Endometrial microvascular endothelial cells (primary cell): Measurements from ENCODE around the gene C22orf39. TPM values are rescaled to one million over a fixed set of nuclear protein-coding genes. Genes with fewer than 3 reads are reported as not detected.

Source experiments
- in situ Hi-C: cut with HindIII; loops from 2 replicates; pipeline ENCODE4 v1.10.0; 2017; ENCODE audit warnings: low sequenced_read_pairs, low pct_unique_long_range_greater_than_20kb; ENCODE audit errors: inconsistent ontology term
- total RNA-seq: library from RNA; depleted of rRNA; stranded (reverse); fragments of >200 nt; gene quantifications from one replicate; pipeline ENCODE4 v1.2.3, GENCODE V29; 2015; ENCODE audit errors: inconsistent ontology term

The C22orf39 gene
- total RNA-seq, 1 donor from 2014 or later, result 46.5 TPM

DNA sequence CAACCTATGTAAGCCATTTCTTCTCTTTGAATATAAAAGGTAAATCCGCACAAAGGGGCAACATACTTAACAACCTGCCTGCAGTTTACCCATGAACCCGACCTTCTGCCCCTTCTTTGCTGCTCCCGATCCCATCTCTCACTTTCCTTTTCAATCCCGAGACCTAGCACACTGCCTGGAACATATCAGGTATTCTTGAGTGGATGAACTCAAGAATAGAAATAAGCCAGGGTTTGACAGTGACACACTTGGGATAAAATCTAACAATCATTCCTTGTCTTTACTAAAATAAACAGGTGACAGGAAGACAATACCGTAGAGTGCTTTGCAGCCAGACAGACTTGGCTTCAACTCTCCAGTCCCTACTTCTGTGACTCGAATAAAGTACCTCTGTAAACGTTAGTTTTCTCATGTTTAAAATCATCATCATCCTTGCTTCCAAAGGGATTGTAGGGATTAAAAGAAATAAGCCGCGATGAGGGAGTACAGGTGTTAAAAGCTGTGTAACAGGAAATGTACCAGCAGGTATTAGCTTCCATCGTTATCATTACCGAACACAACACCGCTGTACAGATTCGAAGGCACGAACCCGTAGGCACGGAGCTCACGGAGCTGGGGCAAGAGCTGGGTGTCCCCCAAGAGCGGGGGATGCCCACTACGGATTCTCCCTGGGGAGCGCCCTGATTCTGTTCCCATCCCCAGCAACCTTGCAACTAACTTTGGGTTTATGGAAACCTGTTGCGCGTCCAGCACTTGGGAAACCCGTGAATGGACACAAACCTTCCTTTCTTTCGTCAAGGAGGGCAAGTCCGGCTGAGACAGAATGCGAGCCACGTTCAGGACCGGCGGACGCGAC, 30.8 kb upstream of the C22orf39 start:
- in situ Hi-C loops, result no loop called here

DNA sequence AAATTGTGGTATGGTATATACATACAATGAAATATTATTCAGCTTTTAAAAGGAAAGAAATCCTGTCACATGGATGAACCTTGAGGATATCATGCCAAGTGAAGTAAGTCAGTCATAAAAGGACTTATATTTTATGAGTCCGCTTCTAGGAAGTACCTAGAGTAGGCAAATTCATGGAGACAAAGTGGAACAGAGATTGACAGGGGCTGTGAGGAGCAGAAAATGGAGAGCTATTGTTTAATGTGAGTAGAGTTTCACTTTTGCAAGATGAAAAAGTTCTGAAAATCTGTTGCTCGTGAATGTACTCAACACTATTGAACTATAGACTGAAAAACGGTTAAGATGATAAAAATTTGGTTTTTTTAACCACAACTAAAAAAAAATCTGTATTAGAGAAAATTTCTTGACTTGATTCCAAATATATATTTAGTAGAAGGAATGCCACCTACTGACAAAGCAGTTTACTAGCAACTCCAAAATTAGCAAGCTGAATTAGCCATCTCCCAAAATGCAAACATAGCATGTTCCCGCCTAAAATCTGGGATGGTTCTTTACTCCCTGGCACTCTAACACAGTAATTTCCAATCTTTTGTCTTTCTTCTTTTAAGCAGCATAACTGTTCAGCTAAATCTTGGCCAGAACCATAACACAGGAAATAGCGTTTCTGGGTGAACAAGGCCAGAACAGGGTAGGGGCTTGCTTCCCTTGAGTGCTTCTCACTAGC, 30.0 kb upstream of the C22orf39 start:
- in situ Hi-C loops, result no loop called here

DNA sequence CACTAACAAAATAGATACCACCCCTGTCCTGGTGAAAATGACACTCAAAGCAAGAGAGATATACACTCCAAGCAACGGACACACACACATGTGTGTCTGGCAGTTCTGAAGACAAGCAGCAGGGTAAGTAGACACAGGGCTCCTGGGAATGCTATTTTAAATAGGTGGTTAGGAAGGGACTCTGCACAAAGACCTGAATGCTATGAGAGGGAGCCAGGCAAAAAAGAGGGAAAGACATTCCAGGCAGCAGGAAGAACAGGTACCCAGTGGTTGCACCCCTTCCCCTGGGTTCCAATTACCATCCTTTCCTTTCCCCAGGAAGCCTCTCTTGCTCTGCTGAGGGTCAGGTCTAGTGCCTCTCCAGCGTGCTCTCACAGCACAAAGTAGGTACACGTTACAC, 28.5 kb upstream of the C22orf39 start:
- in situ Hi-C loops, result no loop called here

DNA sequence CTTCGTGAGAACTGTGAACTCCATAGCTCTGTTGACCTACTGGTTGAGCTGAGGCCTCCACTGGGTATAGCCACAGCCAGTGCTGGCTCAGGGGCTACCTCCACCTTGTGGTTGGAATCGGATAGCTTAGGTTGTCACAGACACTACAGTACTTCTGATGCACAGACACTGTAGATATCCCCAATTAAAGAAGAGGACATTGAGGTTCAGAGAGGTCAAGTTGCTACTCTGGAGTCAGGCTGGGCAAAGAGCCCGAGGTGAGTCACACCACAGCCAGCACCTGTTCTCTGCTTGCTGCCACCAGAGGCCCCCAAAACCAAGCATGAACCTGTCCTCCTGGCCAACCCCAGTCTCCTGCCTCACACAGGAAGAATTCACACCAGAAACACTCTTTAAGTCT, 26.1 kb upstream of the C22orf39 start:
- in situ Hi-C loops, result no loop called here

DNA sequence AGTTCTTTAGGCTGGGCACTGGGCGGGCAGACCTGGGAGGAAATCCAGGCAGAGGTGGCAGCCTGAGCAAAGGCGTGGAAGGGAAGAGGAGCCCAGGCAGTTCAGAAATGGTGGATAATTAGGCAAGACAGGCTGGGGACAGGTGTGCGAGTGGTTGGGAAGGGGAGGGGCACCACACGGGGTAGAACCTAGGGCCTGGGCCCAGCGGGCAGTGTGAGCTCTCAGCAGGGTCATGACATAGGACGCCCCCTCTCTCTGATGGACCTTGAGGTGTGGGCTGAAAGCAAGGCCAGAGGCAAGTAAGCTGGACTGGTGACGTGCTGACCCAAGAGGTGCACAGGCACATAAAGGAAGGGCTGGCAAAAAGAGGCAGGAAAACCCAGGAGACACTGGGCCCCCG, 24.7 kb upstream of the C22orf39 start:
- in situ Hi-C loops, result no loop called here

DNA sequence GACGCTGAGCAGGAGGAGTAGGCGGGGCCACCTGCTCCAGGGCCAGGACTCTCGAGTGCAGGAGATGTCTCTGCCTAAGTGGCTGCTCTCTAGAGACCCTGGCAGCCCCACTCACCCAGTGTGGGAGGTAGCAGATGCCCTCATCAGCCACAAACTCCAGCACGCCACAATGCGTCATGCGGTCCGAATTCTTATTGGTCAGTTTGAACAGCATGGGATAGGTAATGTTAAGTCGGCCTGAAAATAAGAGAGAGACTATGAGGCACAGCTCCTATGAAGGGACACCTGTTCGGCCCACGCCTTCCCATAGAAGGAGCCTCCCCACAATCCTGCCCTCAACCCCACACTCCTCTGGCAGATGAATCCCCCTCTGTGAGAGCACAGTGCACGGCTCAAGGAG, 24.1 kb upstream of the C22orf39 start:
- in situ Hi-C loops, result no loop called here

DNA sequence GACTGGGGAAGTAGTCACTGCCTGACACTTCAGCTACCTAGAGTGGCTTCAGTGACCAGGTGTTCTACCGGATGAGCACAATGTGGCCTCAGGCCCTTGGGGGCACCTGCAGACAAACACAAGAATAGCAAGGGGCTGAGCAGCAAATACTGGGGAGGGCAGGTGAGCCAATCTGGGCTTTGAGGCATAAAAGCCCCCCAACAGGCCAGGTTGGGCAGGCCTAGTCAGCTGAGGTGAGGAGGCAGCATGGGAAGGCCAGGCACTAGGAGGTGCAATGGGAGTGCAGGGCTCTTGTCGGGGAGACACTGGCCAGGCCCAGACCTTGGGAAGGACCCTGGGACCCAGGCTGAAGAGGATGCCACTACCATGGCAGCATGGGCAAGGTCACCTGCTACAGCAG, 22.5 kb upstream of the C22orf39 start:
- in situ Hi-C loops, result no loop called here

DNA sequence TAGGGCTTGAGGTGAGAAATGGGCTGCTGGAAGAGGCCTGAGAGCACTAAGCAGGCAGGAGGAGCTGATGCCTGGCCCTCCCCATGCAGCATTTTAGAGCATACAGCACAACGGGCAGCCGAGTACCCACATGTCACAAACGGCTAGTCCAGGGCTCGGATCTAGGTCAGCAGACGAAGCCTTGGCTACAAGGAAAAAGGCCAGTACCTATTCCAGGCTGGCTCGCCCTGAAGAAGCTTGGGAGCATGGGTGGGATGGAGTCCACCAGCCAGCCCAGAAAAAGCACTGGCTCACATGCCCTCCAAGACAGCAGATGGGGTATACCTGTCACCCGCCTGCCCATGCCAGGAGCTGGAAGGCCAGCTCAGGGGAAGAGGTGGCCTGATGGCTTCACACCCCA, 21.9 kb upstream of the C22orf39 start:
- in situ Hi-C loops, result no loop called here

DNA sequence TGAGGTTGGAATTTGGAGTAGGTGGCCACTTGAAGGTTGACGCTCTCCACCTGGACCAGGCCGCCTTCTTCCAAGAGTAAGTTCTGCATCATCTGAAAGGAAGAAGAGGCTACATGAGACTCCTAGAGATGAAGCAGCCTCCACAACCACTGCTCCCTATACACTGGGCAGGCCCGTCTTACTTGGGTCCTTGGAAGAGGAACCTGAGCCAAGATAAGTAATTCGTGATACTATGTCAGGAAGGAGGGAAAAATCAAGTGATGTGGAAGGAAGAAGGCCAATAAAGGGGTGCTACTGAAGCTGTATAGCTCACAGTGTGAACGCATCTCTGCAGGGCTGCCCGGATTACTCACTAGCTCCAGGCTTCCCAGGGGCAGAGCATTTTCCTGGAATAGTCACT, 20.4 kb upstream of the C22orf39 start:
- in situ Hi-C loops, result no loop called here

DNA sequence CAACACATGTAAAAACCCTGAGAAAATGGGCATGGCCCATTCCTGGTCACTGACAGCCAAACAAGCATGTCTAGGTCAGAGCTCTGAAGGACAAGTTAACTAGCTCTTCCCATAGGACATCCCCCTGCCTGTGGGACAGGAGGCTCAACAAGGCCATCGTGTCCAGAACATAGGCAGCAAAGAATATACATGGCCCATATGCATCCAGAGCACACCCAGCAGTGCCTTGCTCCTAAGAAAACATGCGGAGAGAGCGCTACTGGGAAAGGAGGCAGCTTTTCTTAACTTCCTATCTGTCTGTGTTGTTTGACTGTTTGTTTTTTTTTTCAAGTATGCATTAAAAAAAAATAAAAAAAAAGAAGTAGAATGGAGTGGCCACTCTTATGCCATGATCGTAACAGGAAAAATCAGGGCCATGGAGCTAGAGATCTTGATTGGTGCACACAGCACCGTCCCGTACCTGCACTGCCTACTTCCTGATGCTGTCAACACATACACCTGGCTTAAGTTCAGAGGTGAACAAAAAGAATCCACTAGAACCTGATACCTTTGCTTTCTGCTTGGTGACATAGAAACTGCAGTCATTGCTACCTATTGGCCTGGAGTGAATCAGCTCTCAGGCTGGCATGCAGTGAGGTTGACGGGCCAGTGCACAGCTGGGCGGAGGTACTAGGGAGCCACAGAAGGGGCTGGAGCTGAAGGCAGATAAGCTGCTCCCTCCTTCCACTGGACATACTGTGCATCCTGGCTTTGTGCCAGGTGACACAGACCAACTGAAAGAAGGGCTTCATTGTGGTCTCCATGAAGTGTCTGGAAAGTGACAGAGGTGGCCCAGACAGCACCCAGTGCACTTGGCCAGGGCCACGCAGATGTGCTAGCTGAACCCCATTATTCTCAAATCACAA, 19.6 kb upstream of the C22orf39 start:
- in situ Hi-C loops, result no loop called here

DNA sequence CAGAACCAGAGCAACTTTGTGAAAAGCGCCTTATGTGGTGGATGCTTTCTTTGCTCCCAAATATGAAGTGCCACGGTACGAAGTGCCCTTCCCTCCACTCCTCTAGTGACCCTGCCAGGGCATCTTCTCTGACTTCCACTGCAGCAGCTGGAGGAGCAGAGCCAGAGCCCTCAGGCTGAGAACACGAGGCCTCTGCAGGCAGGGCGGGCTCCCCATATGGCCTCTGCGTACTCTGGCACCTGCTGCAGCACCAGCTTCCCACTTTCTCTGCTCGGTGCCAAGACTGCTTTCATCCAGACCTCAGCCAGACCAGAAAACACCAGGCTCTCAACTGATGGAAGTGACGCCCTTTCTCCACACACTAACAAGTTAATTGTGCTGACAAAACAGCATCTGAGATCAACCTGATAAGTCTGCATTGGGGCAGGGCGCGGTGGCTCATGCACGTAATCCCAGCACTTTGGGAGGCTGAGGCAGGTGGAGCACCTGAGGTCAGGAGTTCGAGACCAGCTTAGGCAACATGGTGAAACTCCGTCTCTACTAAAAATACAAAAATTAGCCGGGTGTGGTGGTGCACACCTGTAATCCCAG, 18.7 kb upstream of the C22orf39 start:
- in situ Hi-C loops, result no loop called here

DNA sequence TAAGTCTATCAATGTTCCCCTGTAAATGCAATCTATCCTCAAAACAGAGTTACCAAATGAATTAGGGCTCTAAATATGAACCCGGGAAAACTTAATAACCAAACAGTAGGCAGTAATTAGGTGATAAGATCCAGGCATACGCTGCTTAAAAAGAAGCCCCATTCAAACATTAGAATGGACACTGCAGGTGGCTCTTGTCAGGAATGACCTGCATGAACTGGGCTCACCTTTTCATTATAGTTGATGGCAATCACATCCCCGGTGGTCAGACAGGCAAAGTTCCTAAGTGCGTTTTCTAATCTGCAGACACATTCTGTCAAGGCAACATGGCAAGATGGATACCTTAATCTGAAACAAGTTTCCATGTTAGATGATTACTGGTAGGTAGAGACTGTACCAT, 17.5 kb upstream of the C22orf39 start:
- in situ Hi-C loops, result no loop called here

DNA sequence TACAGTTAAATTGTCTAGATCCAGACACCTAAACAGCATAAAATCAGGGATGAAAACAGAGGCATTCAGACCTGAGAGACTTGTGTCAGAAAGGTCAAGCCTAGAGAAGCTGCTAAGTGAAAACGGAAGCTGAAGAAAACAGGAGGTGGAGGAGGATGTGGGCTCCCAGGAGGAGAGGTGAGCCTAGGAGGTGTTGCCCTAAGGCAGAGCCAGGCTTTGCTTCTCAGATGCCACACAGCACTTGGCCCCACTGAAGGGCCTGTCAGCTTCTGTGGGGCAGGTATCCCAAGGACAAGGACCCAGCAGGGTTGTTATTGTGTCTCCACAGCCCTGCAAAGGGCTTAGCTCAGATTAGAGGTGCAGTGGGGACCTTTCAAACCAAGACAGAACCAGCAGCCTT, 17.0 kb upstream of the C22orf39 start:
- in situ Hi-C loops, result no loop called here

DNA sequence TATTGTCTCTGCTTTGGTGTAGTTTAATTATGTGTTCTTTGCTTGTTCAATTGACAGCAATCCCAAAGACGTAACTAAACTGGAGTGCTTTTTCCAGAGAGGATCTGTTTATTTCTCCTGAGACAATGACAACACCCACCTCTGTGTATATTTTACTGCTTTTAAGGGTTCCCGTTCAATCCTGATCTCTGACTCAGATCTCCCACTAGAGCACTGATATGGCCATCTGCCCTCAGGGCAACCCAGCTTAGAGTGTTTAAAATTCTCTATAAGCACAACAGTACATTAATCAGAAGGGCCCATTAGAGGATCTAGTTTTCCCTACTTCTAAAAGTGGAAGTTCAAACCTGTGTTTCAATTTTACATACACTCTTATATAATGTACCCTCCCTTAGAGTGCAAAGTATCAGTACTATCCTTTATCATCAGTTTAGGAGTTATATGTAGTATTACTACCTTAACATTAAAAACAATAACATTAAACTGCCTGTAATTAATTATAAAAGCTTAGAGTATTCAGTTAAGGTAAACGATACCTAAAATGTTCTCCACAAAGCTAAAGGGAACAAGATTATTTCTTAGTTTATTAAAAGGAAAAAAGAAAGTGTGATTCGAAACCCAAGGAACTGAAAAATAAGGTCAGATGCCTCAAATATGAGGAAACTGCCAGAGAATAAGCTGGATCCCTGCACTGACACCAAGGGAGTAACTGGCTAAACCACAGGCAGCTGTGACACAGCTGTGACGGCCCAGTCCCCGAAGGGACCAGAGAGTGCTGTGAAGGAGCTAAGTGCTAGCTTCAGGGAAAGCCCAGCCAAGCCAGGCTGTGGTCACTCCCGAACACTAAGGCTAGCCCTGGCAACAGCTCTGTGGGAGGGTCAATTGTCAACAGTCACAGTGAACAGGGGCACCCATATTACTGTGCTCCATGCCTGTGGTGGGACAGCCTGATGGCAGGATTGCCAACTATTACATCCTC, 16.3 kb upstream of the C22orf39 start:
- in situ Hi-C loops, result no loop called here

DNA sequence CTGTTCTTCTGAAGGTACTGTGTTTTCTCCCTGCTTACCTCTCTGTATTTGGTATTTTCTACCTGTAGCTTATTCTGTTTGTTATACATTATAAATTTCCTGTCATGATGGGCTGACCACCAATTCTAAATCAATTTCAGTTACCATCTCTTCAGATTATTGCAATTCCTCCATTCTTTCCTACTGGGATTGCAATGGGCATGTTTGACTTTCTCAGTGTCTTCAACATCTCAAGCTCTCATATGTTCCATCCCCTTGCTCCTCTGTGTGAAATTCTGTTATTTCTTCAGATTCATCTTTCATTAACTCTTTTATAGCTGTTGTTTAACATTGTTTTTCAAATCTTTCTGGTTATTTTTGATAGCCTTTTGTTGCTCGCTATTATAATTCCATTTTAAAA, 15.5 kb upstream of the C22orf39 start:
- in situ Hi-C loops, result no loop called here

DNA sequence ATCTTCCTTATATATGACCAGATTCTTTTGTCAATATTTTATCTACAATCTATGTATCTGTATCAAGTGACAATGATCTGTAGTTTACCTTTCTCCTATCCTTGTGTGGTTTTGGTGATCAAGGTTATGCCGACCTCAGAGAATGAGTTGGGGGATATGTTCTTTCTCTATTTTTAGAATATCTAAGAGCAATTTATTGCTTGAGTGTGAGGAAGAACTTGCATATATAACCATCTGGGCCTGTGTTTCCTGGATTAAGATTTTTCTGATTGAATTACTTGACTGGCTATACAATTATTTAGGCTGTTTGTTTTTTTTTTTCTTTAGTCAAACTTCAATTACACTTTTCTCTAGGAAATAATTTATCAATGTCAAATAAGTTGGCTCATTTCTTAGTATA, 14.0 kb upstream of the C22orf39 start:
- in situ Hi-C loops, result no loop called here

DNA sequence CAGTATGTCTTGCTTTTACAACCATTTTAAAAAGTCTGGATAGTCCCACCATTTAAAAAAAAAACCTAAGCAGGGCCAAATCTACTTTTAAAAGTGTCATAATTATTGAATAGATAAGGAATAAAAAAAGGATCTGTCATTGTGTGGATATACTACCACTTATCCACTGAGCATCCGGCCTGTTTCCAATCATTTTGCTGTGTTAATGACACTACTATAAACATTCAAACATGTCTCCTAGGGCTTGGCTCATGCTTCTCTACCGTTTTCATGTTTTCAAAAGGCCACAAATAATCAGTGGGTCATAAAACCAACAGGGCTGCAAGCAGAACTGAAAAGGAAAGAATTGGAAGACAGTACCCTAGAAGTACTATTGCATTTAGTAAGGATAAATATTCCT, 12.5 kb upstream of the C22orf39 start:
- in situ Hi-C loops, result no loop called here

DNA sequence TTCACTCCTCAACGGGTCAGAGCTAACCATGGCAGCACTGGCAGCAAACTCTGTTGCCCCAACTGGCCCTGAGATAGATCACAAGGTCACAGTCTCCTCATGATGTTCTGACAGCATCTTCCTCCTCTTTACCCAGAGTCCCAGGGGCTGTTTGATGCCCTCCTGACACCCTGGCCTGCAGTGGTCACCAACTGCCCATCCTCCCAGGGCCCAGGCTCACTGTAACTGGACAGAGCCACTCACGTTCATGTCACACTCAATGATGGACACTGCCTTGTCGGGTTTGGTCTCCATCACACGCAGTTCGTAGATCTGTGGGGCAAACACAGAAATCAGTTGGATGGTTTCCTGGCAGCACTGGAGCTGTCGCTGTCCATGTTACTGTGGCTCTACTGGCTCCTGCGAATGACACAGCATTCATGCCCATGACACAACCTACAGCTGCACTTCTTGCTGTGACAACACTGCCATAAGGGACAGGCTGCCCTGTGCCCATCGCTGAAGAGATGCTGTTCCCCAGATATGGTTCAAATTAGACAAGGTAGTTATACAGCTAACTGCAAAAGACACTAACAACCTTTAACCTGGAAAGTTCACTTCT, 10.4 kb upstream of the C22orf39 start:
- in situ Hi-C loops, result no loop called here
